B cell (primary cell): ENCODE measurements around the gene NKAPL. TPM values are rescaled to one million over a fixed set of nuclear protein-coding genes. Genes with fewer than 3 reads are reported as not detected.

Source experiments
- ATAC-seq: fragments of 200-7000 bp; cut with Tn5 transposase; one replicate; pipeline ENCODE4 v1.10.0; 2021; ENCODE audit warnings: low read depth, mild to moderate bottlenecking, moderate number of reproducible peaks, moderate library complexity
- CTCF ChIA-PET: fragments of 350-600 bp; sonication (Branson Sonifier 250); formaldehyde crosslinking; loops from one replicate; lab custom pipeline; 2021; ENCODE audit warnings: antibody characterized with exemption, inconsistent platforms; lab: Charles Lee
- POLR2A ChIA-PET: fragments of 350-600 bp; sonication (Branson Sonifier 250); formaldehyde crosslinking; loops from one replicate; lab custom pipeline; 2021; ENCODE audit warnings: antibody characterized with exemption; lab: Charles Lee
- DNase-seq: peaks from one replicate; pipeline ENCODE4 v3.0.0; 2013
- H2AFZ ChIP-seq: 2 replicates; pipeline ENCODE4 v1.6.1; 2012; ENCODE audit warnings: mild to moderate bottlenecking, low read depth, low read length; ENCODE audit not compliant: insufficient read depth, poor library complexity, severe bottlenecking
- H3K27ac ChIP-seq, 2 donors: 1 replicate in 1 of 2; 2 replicates in 1 of 2; pipeline ENCODE4 v1.5.1; 2012 to 2013; ENCODE audit warnings: low read length in 2 of 2, mild to moderate bottlenecking in 2 of 2, moderate library complexity in 1 of 2
- H3K27me3 ChIP-seq, 4 experiments: fragments of 200-600 bp in 1 of 4; sonication (generic) in 1 of 4; replicated peaks in 1 of 4; 1 replicate in 2 of 4; 2 replicates in 2 of 4; pipeline versions ENCODE4 v1.6.1 to v1.7.0; 2013 to 2016; ENCODE audit warnings: low read length in 3 of 4, mild to moderate bottlenecking in 2 of 4, mixed read lengths in 1 of 4, moderate library complexity in 1 of 4; ENCODE audit not compliant: insufficient read depth in 4 of 4, control insufficient read depth in 3 of 4; ENCODE audit errors: control extremely low read depth in 1 of 4
- H3K36me3 ChIP-seq, 2 experiments: replicated peaks in 1 of 2; 1 replicate in 1 of 2; 2 replicates in 1 of 2; pipeline versions ENCODE4 v1.6.1 to v1.7.1; 2013; ENCODE audit warnings: low read length in 1 of 2; ENCODE audit not compliant: insufficient read depth in 2 of 2, control insufficient read depth in 1 of 2; ENCODE audit errors: control extremely low read depth in 1 of 2, extremely low read depth in 1 of 2
- H3K4me1 ChIP-seq, 2 donors: fragments of 200-600 bp in 1 of 2; sonication (generic) in 1 of 2; 1 replicate in 1 of 2; 2 replicates in 1 of 2; pipeline versions ENCODE4 v1.5.1 to v1.6.1; 2013 to 2017; ENCODE audit warnings: low read length in 2 of 2; ENCODE audit not compliant: control insufficient read depth in 2 of 2, insufficient read depth in 2 of 2
- H3K4me2 ChIP-seq: replicated peaks from 2 replicates; pipeline ENCODE3; 2012; ENCODE audit warnings: mild to moderate bottlenecking, low read depth, low read length; ENCODE audit not compliant: poor library complexity, severe bottlenecking
- H3K4me3 ChIP-seq, 5 experiments: fragments of 200-600 bp in 1 of 5; sonication (generic) in 1 of 5; 1 replicate in 3 of 5; 2 replicates in 2 of 5; pipeline versions ENCODE4 v1.5.1 to v1.7.0; 2011 to 2016; ENCODE audit warnings: low read length in 4 of 5, mild to moderate bottlenecking in 4 of 5, low read depth in 2 of 5, control low read depth in 1 of 5, moderate library complexity in 1 of 5; ENCODE audit not compliant: insufficient read depth in 1 of 5; ENCODE audit errors: control extremely low read depth in 1 of 5, extremely low read depth in 1 of 5
- H3K79me2 ChIP-seq: fragments of 200-600 bp; sonication (generic); one replicate; pipeline ENCODE4 v1.6.0; 2016; ENCODE audit warnings: low read length; ENCODE audit not compliant: control insufficient read depth, insufficient read depth
- H3K9ac ChIP-seq: fragments of 200-600 bp; sonication (generic); 2 replicates; pipeline ENCODE4 v1.6.1; 2017; ENCODE audit warnings: mild to moderate bottlenecking, low read length, moderate library complexity
- H3K9me3 ChIP-seq, 3 donors: one replicate each; pipeline versions ENCODE4 v1.6.1 to v1.7.1; 2013; ENCODE audit warnings: low read length in 2 of 3; ENCODE audit not compliant: control insufficient read depth in 2 of 3, insufficient read depth in 1 of 3; ENCODE audit errors: control extremely low read depth in 1 of 3
- H4K20me1 ChIP-seq: 2 replicates; pipeline ENCODE4 v1.6.0; 2012; ENCODE audit warnings: mild to moderate bottlenecking, low read length; ENCODE audit not compliant: insufficient read depth, control insufficient read depth, poor library complexity, severe bottlenecking
- H3K27ac Mint-ChIP-seq: one replicate; pipeline ENCODE4 v1.8.0; 2021; ENCODE audit warnings: mixed read lengths
- H3K27me3 Mint-ChIP-seq: one replicate; pipeline ENCODE4 v1.8.0; 2021; ENCODE audit warnings: mixed read lengths
- H3K4me1 Mint-ChIP-seq: one replicate; pipeline ENCODE4 v1.8.0; 2021; ENCODE audit warnings: mixed read lengths
- H3K4me3 Mint-ChIP-seq: one replicate; pipeline ENCODE4 v1.8.0; 2021; ENCODE audit warnings: mixed read lengths
- H3K9me3 Mint-ChIP-seq: one replicate; pipeline ENCODE4 v1.8.0; 2022; ENCODE audit warnings: mixed read lengths; ENCODE audit not compliant: insufficient read depth
- EZH2 ChIP-seq: IDR thresholded peaks from 2 replicates; pipeline ENCODE4 v1.6.1; 2012; ENCODE audit warnings: borderline replicate concordance, low read depth, mild to moderate bottlenecking, moderate library complexity, low read length; ENCODE audit not compliant: insufficient read depth, poor library complexity, severe bottlenecking
- WGBS: methylation state at CpG from one replicate; pipeline ENCODE4 v1.1.5; 2013; ENCODE audit warnings: missing lambda C conversion rate; ENCODE audit not compliant: insufficient coverage; 5-methylcytosine and 5-hydroxymethylcytosine counted together
- intact Hi-C: fragments of 100-400 bp; cut with micrococcal nuclease; formaldehyde crosslinking; loops from one replicate; pipeline ENCODE4 v1.10.0; 2022
- polyA plus RNA-seq: library from polyadenylated mRNA; depleted of rRNA; stranded (reverse); fragments of >200 nt; gene quantifications from 2 replicates; pipeline ENCODE4 v1.2.3, GENCODE V29; 2012
- total RNA-seq, 2 donors: library from RNA; stranded (reverse); fragments of 120-200 nt in 1 of 2; gene quantifications; 1 replicate in 1 of 2; 2 replicates in 1 of 2; pipeline versions ENCODE4 v1.2.3 to v1.2.4, GENCODE V29; 2013 to 2022
- TF ChIP-seq, protein P1 (sequence below): fragments of 200-600 bp; IDR thresholded peaks from one replicate; pipeline ENCODE4 v1.8.0; 2022; ENCODE audit warnings: antibody characterized with exemption, mild to moderate bottlenecking

Gene NKAPL
- total and polyA plus RNA-seq, 2 donors (not counting 1 experiment from before 2014, with no cell fraction given) = 0.52 TPM; not detected in 1

DNA sequence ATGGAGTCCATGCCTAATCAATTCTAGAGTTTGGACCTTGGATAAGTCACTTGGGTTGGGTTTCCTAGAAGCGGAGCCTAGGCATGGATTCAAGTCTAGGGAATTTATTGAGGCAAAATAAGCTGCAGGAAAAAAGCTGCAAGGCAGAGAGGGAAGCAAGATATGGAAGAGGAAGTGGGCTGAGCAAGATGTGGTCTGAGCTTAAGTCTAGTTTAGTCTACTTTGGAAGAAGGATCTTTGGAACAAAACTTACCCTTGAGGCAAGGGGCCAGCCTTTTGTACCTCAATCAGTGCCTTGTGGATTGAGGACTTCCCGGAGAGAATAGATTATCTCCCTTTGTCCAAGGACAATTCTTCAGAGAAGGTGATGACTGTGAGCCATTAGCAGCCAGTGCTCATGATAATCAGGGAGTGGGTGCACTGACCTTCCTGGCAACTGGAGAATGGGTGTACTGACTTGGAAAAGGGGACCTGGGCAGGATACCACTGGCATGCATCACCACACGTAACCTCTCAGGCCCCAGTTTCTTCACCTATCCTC lies 23.1 kb upstream of the NKAPL start:
- DNase-seq (no peak), ATAC-seq (no peak)
- no peaks in the 10 kb centered on the region for H3K9me3 Mint-ChIP-seq
- no peaks in the 10 kb centered on the region for H3K27me3 Mint-ChIP-seq
- H3K4me3 ChIP-seq = no peak overlapping the region
- H2AFZ ChIP-seq = no peak overlapping the region
- TF ChIP-seq EZH2 = no peak
- TF ChIP-seq, protein P1, sequence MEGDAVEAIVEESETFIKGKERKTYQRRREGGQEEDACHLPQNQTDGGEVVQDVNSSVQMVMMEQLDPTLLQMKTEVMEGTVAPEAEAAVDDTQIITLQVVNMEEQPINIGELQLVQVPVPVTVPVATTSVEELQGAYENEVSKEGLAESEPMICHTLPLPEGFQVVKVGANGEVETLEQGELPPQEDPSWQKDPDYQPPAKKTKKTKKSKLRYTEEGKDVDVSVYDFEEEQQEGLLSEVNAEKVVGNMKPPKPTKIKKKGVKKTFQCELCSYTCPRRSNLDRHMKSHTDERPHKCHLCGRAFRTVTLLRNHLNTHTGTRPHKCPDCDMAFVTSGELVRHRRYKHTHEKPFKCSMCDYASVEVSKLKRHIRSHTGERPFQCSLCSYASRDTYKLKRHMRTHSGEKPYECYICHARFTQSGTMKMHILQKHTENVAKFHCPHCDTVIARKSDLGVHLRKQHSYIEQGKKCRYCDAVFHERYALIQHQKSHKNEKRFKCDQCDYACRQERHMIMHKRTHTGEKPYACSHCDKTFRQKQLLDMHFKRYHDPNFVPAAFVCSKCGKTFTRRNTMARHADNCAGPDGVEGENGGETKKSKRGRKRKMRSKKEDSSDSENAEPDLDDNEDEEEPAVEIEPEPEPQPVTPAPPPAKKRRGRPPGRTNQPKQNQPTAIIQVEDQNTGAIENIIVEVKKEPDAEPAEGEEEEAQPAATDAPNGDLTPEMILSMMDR = no peak
- H3K4me1 Mint-ChIP-seq = no peaks in the 10 kb centered on the region
- WGBS = 100% methylated on average over 2 of the region's 3 CpGs
- no peak overlapping the region for H3K4me3 Mint-ChIP-seq
- intact Hi-C loops = loop anchor here (5.0 kb wide), 1 partner anchor 46 kb away; the partner anchor contains the start of gene PGBD1
- no peaks in the 10 kb centered on the region for H3K27me3 ChIP-seq
- CTCF ChIA-PET = interaction anchor here (0.7 to 1.4 kb wide), 2 partner anchors 9 to 13 kb away, joined by 3 to 5 read pairs; no protein-coding TSS in a partner anchor
- no peak overlapping the region for H3K27ac ChIP-seq
- H3K4me2 ChIP-seq = no peak overlapping the region
- H3K9me3 ChIP-seq = no peaks in the 10 kb centered on the region
- H3K9ac ChIP-seq = no peak overlapping the region
- no peaks in the 10 kb centered on the region for H3K4me1 ChIP-seq
- POLR2A ChIA-PET = no interaction called here
- H3K36me3 ChIP-seq = peaks cover 6 to 17% of the 10 kb centered on the region in 2 experiments
- H3K27ac Mint-ChIP-seq = no peak overlapping the region
- H4K20me1 ChIP-seq = no peaks in the 10 kb centered on the region
- H3K79me2 ChIP-seq = no peaks in the 10 kb centered on the region

- no peaks in the 10 kb centered on the region for H3K9me3 Mint-ChIP-seq
- no peak for ATAC-seq
- H3K4me2 ChIP-seq = no peak overlapping the region
Measured at GRCh38 chr6:28239636-28240035, 19.5 kb upstream of the NKAPL start.

More at GRCh38 chr6:28239636-28240035, 19.5 kb upstream of the NKAPL start:
- H3K79me2 ChIP-seq = no peaks in the 10 kb centered on the region
- Mint-ChIP-seq H3K4me1 (no peaks in the 10 kb centered on the region), H3K4me3 (no peak overlapping the region), H3K27me3 (no peaks in the 10 kb centered on the region), H3K27ac (no peak overlapping the region)
- intact Hi-C loops = loop anchor here (5.0 kb wide), 1 partner anchor 43 kb away; the partner anchor contains the start of gene PGBD1
- no peaks in the 10 kb centered on the region for H3K4me1 ChIP-seq
- WGBS = no CpG with 5 or more reads among the region's 1 CpG
- H3K4me3 ChIP-seq = no peak overlapping the region
- ChIA-PET POLR2A (no interaction called here), CTCF (no interaction called here)
- no peaks in the 10 kb centered on the region for H3K9me3 ChIP-seq
- no peak overlapping the region for H2AFZ ChIP-seq
- no peaks in the 10 kb centered on the region for H4K20me1 ChIP-seq
- no peak for TF ChIP-seq EZH2
- TF ChIP-seq, protein P1 = no peak
- no peak for DNase-seq
- no peak overlapping the region for H3K27ac ChIP-seq
- H3K9ac ChIP-seq = no peak overlapping the region
- H3K36me3 ChIP-seq = peaks cover 0 to 5% of the 10 kb centered on the region in 2 experiments
- H3K27me3 ChIP-seq = no peaks in the 10 kb centered on the region
